ENCODE measurements around the gene DVL2.

DVL2 gene

DNA sequence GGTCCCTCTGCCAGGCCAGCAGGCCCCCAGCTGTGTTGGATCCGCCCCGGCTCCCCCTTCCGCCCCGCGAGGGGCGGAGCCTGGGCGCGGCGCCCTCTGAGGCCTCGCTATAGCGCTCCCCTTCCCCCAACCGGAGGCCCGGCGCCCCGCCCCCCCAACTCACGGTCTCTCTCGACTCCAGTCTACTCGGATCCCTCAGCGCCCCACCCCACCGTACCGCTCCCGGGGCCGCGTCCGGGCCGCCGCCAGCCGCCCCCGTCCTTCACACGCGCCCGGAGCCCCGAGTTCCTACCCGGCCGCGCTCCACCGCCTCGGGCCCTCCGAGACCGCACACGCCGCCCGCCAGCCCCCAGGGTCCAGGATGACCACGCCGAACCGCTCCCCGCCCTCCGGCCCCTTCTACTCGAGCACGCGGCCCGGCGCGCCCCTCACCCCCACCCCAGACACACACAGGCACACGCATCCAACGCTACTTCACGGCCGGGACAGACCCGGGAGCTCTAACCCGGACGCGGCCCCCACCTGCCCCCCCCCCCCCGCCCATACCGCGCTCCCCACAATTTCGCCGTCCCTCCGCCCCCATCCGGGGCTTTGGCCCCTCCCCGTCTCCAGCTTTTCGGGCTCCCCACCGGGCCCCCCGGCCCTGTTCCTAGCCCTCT lies 3.6 kb upstream of the DVL2 start:
- DNase-seq (ENCODE audit: low spot score) = peak; percentile 66

DNA sequence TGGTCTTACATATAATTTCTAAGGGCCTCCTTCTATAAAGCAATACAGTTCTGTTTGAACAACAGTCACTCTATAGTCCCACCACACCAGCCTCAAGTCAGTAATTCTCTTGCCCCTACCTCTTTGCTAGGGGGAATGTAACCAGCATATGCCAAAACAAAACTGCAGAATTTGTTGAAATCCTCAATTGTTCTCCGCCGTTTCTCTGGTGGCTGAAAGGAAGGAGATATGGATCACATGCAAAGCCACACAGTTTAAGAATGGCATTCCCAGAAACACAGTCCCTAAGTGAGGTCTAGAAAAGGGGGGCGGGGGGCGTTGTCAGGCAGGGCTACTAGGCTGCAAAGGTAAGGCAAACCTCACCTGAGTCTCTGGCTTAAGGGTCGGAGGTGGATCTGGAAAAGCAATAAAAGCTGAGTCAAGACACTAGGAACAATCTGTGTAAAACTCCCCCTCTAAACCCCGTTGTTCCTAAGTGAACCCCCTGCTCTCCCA lies 3.0 kb upstream of the DVL2 start:
- DNase-seq (ENCODE audit: low spot score) = no peak

DNA sequence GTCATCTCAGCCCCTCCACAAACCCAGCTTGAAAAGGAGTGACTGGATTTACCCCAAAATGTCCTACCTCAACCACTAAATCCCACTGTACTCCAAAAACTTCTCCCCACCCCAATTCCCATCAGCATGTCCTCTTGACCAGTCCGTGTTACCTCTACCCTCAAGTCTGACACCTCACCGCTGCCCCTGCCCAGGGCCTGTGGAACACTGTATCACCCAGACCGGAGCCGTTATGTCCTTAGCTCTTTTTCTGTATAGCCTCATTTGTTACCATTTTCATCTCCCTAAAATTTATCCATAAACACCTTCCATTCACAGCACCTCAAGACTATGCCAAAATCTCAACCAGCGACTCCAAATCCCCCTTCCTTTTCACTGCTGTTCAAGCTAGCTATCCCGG lies 2.5 kb upstream of the DVL2 start:
- DNase-seq (ENCODE audit: low spot score) = no peak

DNA sequence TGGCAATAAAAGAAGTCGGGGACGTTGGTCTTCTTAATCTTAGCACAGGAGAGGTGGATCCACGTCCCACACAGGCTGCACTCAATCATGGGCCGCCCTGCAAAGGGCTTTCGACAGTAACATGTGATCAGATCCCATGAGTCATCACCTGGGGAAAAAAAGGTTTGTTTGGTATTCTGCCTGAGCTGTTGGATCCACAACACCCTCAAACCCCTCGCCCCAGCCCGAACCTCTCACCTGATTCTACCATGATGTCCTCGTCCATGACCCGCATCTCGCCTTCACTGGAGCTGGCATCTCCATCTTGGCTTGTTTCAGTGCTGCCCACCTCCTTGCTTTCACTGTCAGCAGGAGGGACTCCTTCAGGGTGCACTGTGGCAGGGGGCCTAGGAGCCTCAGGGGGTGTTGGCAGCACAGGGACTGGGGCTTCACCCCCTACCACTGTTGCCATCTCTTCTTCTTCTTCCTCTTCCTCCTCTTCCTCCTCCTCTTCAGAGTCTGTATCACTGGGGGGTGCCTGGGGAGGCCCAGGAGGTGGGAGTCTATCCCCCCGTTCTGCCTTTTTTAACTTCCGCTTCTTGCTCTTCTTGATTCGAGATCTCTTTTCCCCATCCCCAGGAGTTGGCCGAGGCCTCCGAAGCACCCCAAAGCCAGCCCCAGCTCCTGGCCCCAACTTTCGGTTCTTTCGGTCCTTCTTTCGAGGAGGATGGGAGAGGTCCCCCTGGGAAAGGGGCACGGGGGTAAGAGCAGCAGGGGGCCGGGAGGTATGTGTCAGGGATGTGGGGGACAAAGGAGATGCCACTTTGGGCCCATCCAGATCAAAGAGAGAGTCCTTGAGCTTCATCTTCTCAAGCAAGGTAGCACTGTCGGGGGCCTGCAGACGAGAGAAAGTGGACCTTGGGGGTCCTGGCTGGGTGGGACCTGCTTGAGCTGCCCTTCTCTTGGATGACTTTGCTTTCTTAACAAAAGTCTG lies 1.7 kb upstream of the DVL2 start:
- no peak for DNase-seq (ENCODE audit: low spot score)

DNA sequence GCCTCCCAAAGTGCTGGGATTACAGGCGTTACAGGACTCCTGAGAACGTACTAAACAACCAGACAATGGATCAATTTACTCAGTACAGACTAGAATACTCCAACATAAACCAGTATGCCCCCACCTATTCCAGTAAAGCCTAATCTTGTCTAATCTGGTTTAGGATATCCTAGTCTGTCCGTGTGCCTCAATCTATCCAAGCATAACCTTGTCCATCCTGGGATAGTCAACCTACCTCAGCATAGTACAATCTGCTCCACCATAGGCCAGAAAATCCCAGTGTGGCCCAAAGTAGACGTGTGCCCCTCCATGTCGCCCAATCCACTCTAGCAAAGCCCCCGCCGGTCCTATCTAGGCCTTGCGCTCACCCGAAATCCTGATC lies 625 bp downstream of the DVL2 start:
- no peak for DNase-seq (ENCODE audit: low spot score)

DNA sequence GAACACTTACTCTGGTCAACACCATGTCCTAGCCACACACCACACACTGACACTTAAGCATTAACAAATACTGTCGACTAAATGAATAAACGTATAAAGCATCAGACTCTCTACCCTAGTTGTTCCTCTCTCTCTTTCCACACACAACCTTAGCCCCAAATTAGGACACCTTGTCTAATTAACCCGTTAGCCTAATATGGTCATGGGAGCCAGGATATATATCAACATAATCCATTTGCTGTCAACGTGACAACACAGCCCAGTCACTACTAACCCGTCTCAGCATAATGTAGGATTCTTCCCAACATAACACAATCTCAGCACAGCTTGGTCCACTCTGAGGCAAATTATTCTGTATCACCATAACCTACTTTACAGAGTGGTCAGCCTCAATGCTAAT lies 2.2 kb downstream of the DVL2 start:
- DNase-seq (ENCODE audit: low spot score) = no peak

DNA sequence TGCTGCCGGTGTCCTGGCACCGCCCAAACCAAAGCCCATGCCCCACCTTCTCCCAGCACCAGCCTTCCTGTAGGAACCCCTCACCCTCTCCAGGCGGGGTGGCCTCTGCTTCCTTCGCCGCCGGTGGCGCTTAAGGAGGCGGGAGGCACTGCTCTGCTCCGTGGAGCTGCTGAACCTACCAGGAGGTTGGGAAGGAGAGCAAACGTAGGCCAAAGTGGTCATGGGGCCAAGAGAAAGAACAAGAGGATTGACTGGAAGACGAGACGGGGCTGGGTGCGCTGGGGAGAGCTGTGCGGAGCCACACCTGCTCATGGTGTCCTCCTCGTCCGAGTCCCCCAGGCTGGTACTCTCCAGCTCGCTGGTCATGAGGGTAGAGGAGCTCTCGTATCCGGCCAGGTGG lies 4.8 kb downstream of the DVL2 start:
- DNase-seq (ENCODE audit: low spot score) = no peak

DNA sequence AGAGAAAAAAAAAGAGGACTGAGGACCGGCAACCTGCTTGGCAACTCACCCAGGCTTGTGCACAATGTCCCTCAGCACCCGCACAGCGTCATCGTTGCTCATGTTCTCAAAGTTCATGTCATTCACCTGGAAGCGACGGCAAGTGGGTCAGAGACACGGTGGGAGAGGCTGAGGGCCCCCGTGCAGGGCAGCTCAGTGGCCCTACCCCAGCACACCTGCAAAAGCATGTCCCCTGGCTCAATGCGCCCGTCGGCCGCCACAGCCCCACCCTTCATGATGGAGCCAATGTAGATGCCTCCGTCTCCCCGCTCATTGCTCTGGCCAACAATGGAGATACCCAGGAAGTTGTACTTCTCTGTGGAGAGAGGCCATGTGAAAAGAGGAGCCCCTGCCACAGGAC lies 5.4 kb downstream of the DVL2 start:
- DNase-seq (ENCODE audit: low spot score) = no peak

DNA sequence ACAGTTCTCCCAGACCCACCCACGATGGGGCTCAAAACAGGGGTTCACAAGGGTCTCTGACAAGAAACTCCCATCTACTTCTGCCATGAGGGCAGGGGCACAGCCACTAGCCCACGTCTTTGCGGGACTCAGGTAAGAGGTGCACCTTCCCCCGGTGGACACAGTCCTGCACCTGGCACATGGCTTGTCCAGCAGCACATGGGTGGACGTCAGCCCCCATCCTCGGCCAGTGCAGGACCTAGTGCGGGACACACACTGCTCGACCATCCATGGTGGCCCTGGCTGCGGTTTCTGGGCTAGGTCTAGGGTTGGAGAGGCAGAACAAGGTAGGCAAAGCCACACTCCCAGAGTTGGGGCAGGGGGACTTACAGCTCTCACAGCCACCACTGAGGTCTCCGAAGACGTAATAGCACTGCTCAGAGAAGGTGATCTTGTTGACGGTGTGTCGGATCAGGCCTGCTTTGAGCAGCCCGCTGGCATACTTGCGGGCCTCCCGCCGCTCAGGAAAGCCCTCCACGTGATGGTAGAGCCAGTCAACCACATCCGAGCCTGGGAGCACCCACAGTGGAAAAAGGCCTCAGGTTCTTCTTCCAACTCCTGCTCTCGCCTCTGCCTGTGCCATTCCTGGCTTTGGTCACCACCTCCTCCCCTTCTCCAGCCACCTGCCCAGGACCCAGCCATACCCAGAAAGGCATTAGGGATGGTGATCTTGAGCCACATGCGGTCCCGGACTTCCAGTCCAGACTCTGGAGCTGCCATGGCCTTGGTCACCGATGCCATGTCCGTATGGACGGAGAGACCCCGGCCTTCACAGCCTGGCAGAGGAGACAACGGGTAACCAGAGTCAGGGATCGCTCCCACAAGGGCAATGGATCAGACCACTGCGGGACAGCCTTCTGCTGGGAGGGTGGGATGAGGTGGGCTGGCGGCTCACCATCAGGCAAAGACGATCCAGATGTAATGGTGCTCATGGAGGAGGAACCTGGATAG lies 7.3 kb downstream of the DVL2 start:
- DNase-seq (ENCODE audit: low spot score) = no peak

DNA sequence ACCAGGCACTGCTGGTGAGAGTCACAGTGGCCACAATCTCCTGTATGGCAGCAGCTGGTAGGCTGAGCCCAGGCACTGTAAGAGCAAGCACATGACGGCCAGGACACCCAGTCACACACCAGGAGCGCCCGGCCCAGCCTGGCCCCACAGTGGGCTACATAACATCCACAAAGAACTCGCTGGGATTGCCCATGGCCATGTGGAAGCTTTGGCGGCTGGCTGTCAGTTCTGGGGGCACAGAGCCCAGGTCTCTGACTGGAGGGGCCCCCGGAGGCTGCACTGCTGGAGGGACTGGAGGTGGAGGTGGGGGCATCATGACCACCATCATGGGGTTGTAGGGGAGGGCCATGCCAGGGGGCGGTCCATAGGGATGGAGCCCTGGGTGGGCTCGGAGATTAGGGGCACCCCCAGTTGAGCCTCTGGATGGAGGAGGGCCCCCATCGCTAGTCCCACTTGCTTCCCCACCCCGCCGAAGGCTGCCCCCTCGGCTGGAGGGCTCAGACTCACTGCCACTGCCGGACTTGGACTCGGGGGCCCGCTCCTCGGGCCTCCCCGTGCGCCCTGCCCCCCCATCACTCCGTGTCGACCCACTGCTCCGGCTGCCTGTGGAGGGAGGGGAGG lies 8.5 kb downstream of the DVL2 start:
- no peak for DNase-seq (ENCODE audit: low spot score)

DNA sequence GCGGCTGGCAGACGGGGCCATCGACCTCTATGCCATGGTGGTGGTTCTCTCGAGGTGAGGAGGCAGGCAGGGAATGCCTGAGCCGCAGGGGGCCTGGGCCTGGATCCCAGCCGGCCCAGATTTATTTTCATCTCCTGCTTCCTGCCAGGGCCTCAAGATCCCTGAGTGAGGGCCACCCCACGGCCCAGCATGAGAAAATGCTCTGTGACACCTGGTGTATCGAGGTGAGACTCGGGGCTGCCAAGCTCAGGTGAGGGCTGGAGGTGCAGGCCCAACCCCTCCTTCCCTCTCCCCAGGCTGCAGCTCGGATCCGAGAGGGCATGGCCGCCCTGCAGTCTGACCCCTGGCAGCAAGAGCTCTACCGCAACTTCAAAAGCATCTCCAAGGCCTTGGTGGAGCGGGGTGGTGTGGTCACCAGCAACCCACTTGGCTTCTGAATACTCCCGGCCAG lies 9.6 kb downstream of the DVL2 start:
- DNase-seq (ENCODE audit: low spot score) = no peak

DNA sequence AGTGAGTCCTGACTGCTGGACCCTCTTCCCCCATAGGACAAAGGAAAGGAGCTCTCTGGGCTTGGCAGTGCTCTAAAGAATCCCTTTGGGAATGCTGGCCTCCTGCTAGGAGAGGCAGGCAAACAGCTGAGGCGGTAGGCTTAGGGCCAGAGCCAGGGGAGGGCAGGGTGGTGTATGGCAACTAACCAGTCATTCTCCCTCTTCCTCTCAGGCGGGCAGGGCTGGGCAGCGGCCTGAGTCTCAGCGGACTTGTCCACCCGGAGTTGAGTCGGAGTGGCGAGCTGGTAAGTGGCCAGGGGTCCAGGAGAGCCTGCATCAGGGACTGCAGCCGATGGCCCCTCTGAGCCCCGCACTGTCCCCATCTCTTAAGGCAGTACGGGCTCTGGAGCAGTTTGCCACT lies 10.2 kb downstream of the DVL2 start:
- no peak for DNase-seq (ENCODE audit: low spot score)

DNA sequence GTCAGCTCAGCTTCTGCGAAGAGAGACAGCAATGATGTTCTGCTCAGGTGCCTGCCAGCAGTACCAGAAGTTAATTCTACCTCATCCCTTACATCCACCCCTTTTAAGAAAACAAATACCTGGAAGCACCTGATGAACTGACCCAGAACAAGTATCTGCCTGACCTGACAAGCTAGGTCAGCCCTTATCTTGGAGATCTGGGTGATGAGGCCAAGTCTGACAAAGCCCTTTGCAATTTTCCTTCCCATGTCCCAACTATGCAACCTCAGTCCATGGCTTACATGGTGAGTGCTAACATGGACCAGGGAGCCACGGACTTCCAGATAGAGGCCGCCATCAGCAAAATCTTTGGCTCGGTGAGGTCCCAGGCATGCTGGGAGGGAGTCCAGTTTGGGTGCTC lies 10.9 kb downstream of the DVL2 start:
- DNase-seq (ENCODE audit: low spot score) = no peak

DNA sequence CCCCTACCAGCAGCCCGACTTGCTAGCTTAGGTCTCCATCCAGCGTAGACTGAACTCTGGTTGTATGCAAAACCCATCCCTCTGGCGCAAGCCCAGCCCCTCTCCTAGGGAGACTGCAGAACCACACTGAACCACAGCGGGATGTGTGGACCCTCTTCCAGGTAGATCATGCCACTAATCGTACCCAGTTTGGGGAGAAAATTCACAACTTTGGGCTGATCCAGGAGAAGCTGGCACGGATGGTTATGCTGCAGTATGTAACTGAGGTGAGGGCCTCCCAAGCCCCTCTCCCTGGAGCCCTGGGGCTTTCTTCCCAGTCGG lies 11.4 kb downstream of the DVL2 start:
- DNase-seq (ENCODE audit: low spot score) = no peak

DNA sequence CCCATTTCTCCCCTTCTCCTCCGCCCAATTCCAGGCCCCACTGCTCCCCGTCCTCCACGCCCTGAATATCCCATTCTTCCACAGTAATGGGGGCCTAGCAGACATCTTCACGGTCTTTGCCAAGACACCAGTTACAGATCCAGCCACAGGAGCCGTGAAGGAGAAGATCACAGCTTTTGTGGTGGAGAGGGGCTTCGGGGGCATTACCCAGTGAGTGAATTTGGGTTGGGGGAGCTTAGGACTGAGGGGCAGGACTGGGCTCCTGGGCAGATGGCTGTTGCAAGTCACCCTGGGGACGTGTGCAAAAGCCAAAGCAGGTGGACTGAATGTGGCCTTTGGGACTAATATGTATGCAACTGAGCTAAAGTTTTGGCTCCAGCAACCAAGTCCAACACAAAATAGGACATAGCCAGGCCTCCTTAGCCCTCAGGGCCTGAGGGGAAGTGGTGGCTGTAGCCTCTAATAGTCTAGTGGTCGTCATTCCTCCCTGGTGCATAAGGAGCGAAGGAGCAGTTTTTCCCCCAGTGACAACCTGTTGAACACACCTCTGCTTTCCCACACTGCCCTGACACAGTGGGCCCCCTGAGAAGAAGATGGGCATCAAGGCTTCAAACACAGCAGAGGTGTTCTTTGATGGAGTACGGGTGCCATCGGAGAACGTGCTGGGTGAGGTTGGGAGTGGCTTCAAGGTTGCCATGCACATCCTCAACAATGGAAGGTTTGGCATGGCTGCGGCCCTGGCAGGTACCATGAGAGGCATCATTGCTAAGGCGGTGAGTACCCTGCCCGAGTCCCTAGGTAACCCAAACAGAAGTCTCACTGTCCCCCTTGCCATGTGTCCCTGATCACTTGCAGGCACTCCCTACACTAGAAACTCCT lies 12.0 kb downstream of the DVL2 start:
- DNase-seq (ENCODE audit: low spot score) = no peak

DNA sequence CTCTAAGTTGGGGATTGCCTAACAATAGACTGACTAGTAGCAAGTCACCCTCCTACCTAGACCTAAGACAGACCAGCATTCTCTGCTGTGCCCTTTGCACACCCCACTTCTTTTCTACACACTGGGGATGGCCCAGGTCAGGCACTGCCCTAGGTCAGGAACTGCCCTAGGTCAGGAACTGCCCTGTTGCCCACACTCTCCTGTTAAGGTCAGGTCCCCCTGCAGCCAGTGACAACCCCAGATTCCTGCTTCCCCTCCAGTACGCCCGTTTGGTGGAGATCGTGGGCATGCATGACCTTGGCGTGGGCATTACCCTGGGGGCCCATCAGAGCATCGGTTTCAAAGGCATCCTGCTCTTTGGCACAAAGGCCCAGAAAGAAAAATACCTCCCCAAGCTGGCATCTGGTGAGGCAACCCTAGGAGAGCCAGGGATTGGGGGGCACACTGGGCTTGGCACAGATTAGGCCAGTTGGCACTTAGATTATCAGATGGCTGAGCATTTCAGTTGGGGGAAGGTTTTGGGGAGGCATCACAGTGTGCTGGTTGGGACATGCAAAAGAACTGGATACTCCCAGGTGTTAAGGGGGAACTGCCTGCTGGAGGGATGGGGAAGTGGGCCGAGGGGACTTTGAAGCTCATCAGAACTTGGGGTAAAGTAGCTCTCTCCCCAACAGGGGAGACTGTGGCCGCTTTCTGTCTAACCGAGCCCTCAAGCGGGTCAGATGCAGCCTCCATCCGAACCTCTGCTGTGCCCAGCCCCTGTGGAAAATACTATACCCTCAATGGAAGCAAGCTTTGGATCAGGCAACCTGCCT lies 12.8 kb downstream of the DVL2 start:
- DNase-seq (ENCODE audit: low spot score) = no peak

DNA sequence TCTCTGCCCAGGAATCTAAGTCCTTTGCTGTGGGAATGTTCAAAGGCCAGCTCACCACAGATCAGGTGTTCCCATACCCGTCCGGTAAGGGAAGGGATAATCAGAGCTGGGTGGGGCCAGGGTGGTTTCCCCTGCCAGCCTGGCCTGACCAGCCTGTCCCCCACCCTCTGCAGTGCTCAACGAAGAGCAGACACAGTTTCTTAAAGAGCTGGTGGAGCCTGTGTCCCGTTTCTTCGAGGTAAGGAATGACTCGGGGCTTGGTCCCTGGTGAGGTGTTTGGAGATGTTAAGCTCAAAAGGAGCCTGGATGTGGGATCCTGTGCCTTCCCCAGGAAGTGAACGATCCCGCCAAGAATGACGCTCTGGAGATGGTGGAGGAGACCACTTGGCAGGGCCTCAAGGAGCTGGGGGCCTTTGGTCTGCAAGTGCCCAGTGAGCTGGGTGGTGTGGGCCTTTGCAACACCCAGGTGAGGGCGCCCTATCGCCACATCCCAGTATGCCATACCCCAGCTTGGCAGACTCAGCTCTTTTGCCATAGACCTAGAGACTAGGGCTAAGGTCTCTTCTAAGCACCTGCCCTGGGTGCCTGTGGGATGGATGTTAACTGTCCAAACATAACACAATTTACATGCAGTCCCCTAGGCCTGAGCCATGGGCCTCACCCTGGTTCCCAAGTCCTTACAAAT lies 13.6 kb downstream of the DVL2 start:
- DNase-seq (ENCODE audit: low spot score) = peak; percentile 59

DNA sequence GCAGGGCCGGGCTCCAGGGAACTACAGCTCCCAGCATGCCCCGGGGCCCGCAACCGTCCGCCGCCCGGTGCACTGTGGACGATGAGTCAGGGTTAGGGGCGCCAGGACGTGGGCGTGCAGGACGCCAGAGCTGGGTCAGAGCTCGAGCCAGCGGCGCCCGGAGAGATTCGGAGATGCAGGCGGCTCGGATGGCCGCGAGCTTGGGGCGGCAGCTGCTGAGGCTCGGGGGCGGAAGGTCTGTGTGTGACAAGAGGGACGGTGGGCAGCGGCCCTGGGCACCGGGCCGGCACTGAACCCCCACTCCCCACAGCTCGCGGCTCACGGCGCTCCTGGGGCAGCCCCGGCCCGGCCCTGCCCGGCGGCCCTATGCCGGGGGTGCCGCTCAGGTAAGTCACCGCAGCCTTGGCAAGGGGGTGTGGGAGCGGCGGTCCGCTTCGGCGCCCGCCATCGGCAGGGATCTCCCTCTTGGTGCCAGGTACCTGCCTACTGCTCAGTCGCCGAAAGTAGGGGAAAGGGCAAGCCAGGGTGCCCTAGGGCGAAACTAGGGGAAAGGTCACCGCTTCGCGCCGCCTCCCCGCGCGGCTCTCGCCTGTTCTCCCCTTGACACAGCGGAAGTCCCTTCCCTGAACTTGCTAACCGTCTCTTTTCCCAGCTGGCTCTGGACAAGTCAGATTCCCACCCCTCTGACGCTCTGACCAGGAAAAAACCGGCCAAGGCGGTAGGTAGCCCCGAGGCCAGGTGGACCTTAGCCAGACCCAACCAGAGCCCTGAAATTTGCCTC lies 14.3 kb downstream of the DVL2 start, which contains the start of the genes ACADVL and DLG4:
Gene ACADVL (plus strand): TSS at position 127 of the 781 bp plus-strand sequence. CDS start 47 bp downstream, at position 174.
Gene DLG4 (minus strand): TSS at position 25 of the 781 bp plus-strand sequence.
- peak; percentile 91 for DNase-seq (ENCODE audit: low spot score)

All from SW480 (cell line).